Cardiac muscle cell (in vitro differentiated cells and primary cell): ENCODE data around the gene CD247. TPM values are rescaled to one million over a fixed set of nuclear protein-coding genes. Genes with fewer than 3 reads are reported as not detected.

Source experiments
- DNase-seq, 2 donors: peaks; one replicate each; pipeline versions ENCODE4 v3.0.0 to v3.0.0-alpha.2; 2010 to 2017; ENCODE audit warnings: low read depth in 1 of 2, low spot score in 1 of 2
- H3K27ac ChIP-seq: fragments of 200-600 bp; sonication (generic); 2 replicates; pipeline ENCODE4 v1.5.1; 2016
- H3K27me3 ChIP-seq: fragments of 200-600 bp; sonication (generic); 2 replicates; pipeline ENCODE4 v1.6.0; 2016; ENCODE audit warnings: control low read depth
- H3K36me3 ChIP-seq: fragments of 200-600 bp; sonication (generic); 2 replicates; pipeline ENCODE4 v1.5.1; 2016; ENCODE audit warnings: control low read depth
- H3K4me1 ChIP-seq: fragments of 200-600 bp; sonication (generic); 2 replicates; pipeline ENCODE4 v1.8.1; 2017; ENCODE audit warnings: low read depth, mild to moderate bottlenecking, mixed run types
- H3K4me3 ChIP-seq: fragments of 200-600 bp; sonication (generic); 2 replicates; pipeline ENCODE4 v1.5.1; 2016; ENCODE audit warnings: mild to moderate bottlenecking
- H3K9me3 ChIP-seq: fragments of 200-600 bp; sonication (generic); 2 replicates; pipeline ENCODE4 v1.5.1; 2017; ENCODE audit warnings: low read depth, mild to moderate bottlenecking, control low read depth
- CTCF ChIP-seq: IDR thresholded peaks from 2 replicates; pipeline ENCODE4 v1.5.1; 2012; ENCODE audit warnings: low read depth, mild to moderate bottlenecking, low read length
- polyA plus RNA-seq: library from polyadenylated mRNA; unstranded; fragments of >200 nt; fragmentation: Nextera tagmentation; extraction: Ambion mirVana; gene quantifications from 2 replicates; pipeline ENCODE4 v1.2.1, GENCODE V29; 2016
- total RNA-seq: library from RNA; depleted of rRNA; stranded (reverse); fragments of >200 nt; gene quantifications from 2 replicates; pipeline ENCODE4 v1.2.3, GENCODE V29; 2016

CD247 gene
- total and polyA plus RNA-seq, 2 experiments from 2014 or later: 0.80 TPM; not detected in 1

GRCh38 chr1:167429612-167430011 lies 88.7 kb downstream of the CD247 start:
- Histone ChIP-seq H3K27ac (no peak overlapping the region), H3K27me3 (no peaks in the 10 kb centered on the region), H3K4me3 (no peak overlapping the region), H3K36me3 (no peaks in the 10 kb centered on the region), H3K9me3 (no peaks in the 10 kb centered on the region), H3K4me1 (peaks cover 12% of the 10 kb centered on the region)
- DNase-seq: no peak
- TF ChIP-seq CTCF: no peak

- TF ChIP-seq CTCF: no peak
- Histone ChIP-seq H3K27ac (no peak overlapping the region), H3K27me3 (no peaks in the 10 kb centered on the region), H3K4me3 (no peak overlapping the region), H3K36me3 (no peaks in the 10 kb centered on the region), H3K9me3 (no peaks in the 10 kb centered on the region), H3K4me1 (peaks cover 18% of the 10 kb centered on the region)
- DNase-seq: peak in 1 of 2 donors; percentile 65
These were observed 89.9 kb downstream of the CD247 start for GRCh38 chr1:167428395-167428794.

GRCh38 chr1:167427848-167428247 lies 90.5 kb downstream of the CD247 start:
- TF ChIP-seq CTCF: no peak
- Histone ChIP-seq H3K9me3 (no peaks in the 10 kb centered on the region), H3K4me1 (peaks cover 18% of the 10 kb centered on the region)

GRCh38 chr1:167426716-167427115 lies 91.6 kb downstream of the CD247 start:
- peaks cover 15% of the 10 kb centered on the region for H3K4me1 ChIP-seq
- H3K27ac ChIP-seq: no peak overlapping the region
- H3K36me3 ChIP-seq: no peaks in the 10 kb centered on the region
- H3K27me3 ChIP-seq: no peaks in the 10 kb centered on the region
- H3K4me3 ChIP-seq: no peak overlapping the region
- no peak for DNase-seq
- no peak for TF ChIP-seq CTCF
- no peaks in the 10 kb centered on the region for H3K9me3 ChIP-seq

More at GRCh38 chr1:167427848-167428247, 90.5 kb downstream of the CD247 start:
- no peaks in the 10 kb centered on the region for H3K27me3 ChIP-seq
- H3K27ac ChIP-seq: no peak overlapping the region
- H3K36me3 ChIP-seq: no peaks in the 10 kb centered on the region
- H3K4me3 ChIP-seq: no peak overlapping the region
- DNase-seq: peak in 1 of 2 donors; percentile 50

DNA sequence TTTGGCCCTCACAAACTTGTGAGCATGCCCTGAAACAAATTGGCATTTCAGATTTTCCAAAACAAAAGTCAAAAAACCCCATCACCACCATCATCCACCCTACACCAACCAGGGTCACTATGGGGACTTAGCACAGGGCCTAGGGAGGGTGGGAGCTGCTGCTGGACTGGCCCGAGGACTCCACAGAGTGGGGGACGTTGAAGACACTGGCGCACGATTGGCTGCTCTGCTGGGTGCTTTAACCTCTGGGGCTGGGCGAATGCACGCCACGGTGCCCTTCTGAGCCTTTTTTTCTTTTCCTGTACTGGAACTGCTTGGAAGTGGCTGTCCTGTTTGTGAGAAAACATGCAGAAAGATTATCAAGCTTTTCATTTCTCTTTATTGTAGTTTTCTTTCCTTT lies 92.8 kb downstream of the CD247 start:
- no peaks in the 10 kb centered on the region for H3K36me3 ChIP-seq
- peaks cover 6% of the 10 kb centered on the region for H3K4me1 ChIP-seq
- no peaks in the 10 kb centered on the region for H3K27me3 ChIP-seq
- no peak for TF ChIP-seq CTCF
- no peak overlapping the region for H3K27ac ChIP-seq
- H3K9me3 ChIP-seq: no peaks in the 10 kb centered on the region
- H3K4me3 ChIP-seq: no peak overlapping the region
- no peak for DNase-seq
